CD4-positive, alpha-beta memory T cell (primary cell): ENCODE data around the gene TPSG1. TPM values are rescaled to one million over a fixed set of nuclear protein-coding genes. Genes with fewer than 3 reads are reported as not detected.
A peak's percentile ranks its signal among the peaks of the same experiment; 100 is the strongest.
"Not testable (repeated sequence)": the region's sequence is repeated elsewhere in the genome, so short reads cannot be mapped to it uniquely, and the experiment has no call there.

ENCODE experiments used
- CTCF ChIA-PET: fragments of 350-600 bp; sonication (Branson Sonifier 250); formaldehyde crosslinking; loops from one replicate; lab custom pipeline; 2021; ENCODE audit warnings: inconsistent platforms; ENCODE audit not compliant: partially characterized antibody; lab: Charles Lee
- POLR2A ChIA-PET: fragments of 350-600 bp; sonication (Branson Sonifier 250); formaldehyde crosslinking; loops from one replicate; lab custom pipeline; 2021; ENCODE audit not compliant: partially characterized antibody; lab: Charles Lee
- DNase-seq, 5 donors: peaks; one replicate each; pipeline versions ENCODE4 v3.0.0 to v3.0.0-alpha.2; 2020 to 2022; ENCODE audit warnings: mixed read lengths in 1 of 5
- H3K27ac ChIP-seq: one replicate; pipeline ENCODE4 v1.7.0; 2013; ENCODE audit warnings: low read depth, low read length
- H3K27me3 ChIP-seq: 2 replicates; pipeline ENCODE4 v1.7.0; 2013; ENCODE audit warnings: mild to moderate bottlenecking, low read length, moderate library complexity; ENCODE audit not compliant: insufficient read depth
- H3K36me3 ChIP-seq: 2 replicates; pipeline ENCODE4 v1.7.0; 2013; ENCODE audit warnings: mild to moderate bottlenecking, low read length, moderate library complexity; ENCODE audit not compliant: insufficient read depth
- H3K4me1 ChIP-seq: 2 replicates; pipeline ENCODE4 v1.7.0; 2013; ENCODE audit warnings: mild to moderate bottlenecking, low read length, moderate library complexity; ENCODE audit not compliant: insufficient read depth
- H3K4me3 ChIP-seq, 2 donors: one replicate each; pipeline ENCODE4 v1.7.0; 2013; ENCODE audit warnings: low read length in 2 of 2, mild to moderate bottlenecking in 1 of 2
- H3K9me3 ChIP-seq, 2 donors: one replicate each; pipeline ENCODE4 v1.7.0; 2013; ENCODE audit warnings: low read length in 2 of 2, control low read depth in 1 of 2; ENCODE audit not compliant: control insufficient read depth in 1 of 2
- H3K27ac Mint-ChIP-seq, 7 donors: one replicate each; pipeline ENCODE4 v1.8.0; 2020 to 2021; ENCODE audit warnings: mixed read lengths in 7 of 7, mild to moderate bottlenecking in 6 of 7, inconsistent platforms in 3 of 7, moderate library complexity in 3 of 7
- H3K27me3 Mint-ChIP-seq, 2 donors: one replicate each; pipeline ENCODE4 v1.8.0; 2020 to 2021; ENCODE audit warnings: mixed read lengths in 2 of 2
- H3K36me3 Mint-ChIP-seq, 2 donors: one replicate each; pipeline ENCODE4 v1.8.0; 2020 to 2021; ENCODE audit warnings: mixed read lengths in 2 of 2, inconsistent platforms in 1 of 2, mild to moderate bottlenecking in 1 of 2
- H3K4me1 Mint-ChIP-seq, 4 donors: one replicate each; pipeline ENCODE4 v1.8.0; 2020 to 2021; ENCODE audit warnings: mixed read lengths in 4 of 4, mild to moderate bottlenecking in 1 of 4
- H3K4me3 Mint-ChIP-seq, 8 donors: one replicate each; pipeline ENCODE4 v1.8.0; 2020 to 2021; ENCODE audit warnings: mixed read lengths in 8 of 8, mild to moderate bottlenecking in 7 of 8, moderate library complexity in 6 of 8, inconsistent platforms in 3 of 8
- H3K9me3 Mint-ChIP-seq, 8 donors: one replicate each; pipeline ENCODE4 v1.8.0; 2020 to 2021; ENCODE audit warnings: mixed read lengths in 8 of 8, mild to moderate bottlenecking in 5 of 8, inconsistent platforms in 3 of 8, moderate library complexity in 1 of 8
- intact Hi-C: fragments of 100-400 bp; cut with micrococcal nuclease; formaldehyde crosslinking; loops from one replicate; pipeline ENCODE4 v1.15.1; 2023
- polyA plus RNA-seq, 2 donors: library from polyadenylated mRNA; unstranded; fragments of 300-500 nt; fragmentation: Illumina TruSeq; gene quantifications; one replicate each; pipeline ENCODE4 v1.2.3, GENCODE V29; 2021
- total RNA-seq, 2 experiments: library from RNA; stranded (reverse); gene quantifications; one replicate each; pipeline ENCODE4 v1.2.3, GENCODE V29; 2021

The TPSG1 gene
- total and polyA plus RNA-seq, 4 experiments from 2014 or later, result not detected

DNA sequence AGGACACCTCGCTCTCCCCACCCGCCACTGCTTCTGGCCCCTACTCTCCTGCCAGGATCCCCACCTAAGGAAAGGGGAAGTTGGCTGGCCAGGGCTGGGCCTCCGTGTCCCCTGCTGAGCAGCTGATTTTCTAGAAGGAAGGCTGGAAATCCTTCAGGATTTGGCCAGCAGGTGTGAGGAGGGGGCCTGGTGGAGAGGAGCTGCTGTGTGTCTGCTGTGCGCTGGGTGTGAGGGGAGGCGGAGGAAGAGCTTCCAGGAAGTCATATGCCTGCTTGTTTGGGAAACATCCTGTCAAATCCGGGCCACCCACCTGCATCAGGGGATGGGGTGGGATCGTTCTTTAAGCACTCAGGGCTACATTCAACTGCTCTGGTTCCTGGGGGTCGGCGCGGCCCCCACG, 28.6 kb downstream of the TPSG1 start:
- no peaks in the 10 kb centered on the region for H3K36me3 Mint-ChIP-seq
- CTCF ChIA-PET, result no interaction called here

DNA sequence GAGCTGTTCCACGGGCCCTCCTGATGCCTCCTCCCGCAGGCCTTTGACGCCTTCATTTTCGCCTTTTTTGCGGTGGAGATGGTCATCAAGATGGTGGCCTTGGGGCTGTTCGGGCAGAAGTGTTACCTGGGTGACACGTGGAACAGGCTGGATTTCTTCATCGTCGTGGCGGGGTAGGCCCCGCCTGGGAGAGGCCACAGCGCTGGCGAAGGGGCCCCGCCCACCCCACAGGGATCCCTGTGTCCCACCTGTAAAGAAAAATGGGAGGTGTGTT, 29.7 kb downstream of the TPSG1 start:
- Histone ChIP-seq H3K27ac (no peak overlapping the region), H3K27me3 (no peaks in the 10 kb centered on the region), H3K9me3 (no peaks in the 10 kb centered on the region), H3K4me1 (no peaks in the 10 kb centered on the region), H3K4me3 (no peak overlapping the region), H3K36me3 (no peaks in the 10 kb centered on the region)
- intact Hi-C loops, result no loop called here
- H3K4me3 Mint-ChIP-seq, result no peak overlapping the region
- CTCF ChIA-PET, result no interaction called here
- DNase-seq, result no peak
- peaks cover 0 to 2% of the 10 kb centered on the region in 2 donors for H3K27me3 Mint-ChIP-seq
- H3K4me1 Mint-ChIP-seq, result peaks cover 0 to 3% (median 0%) of the 10 kb centered on the region in 4 donors
- no peaks in the 10 kb centered on the region for H3K9me3 Mint-ChIP-seq
- POLR2A ChIA-PET, result no interaction called here
- no peaks in the 10 kb centered on the region for H3K36me3 Mint-ChIP-seq
- no peak overlapping the region for H3K27ac Mint-ChIP-seq

More for the DNA sequence above, 28.6 kb downstream of the TPSG1 start:
- H3K4me3 Mint-ChIP-seq, result no peak overlapping the region
- H3K27ac ChIP-seq, result no peak overlapping the region
- no peak overlapping the region for H3K4me3 ChIP-seq
- intact Hi-C loops, result no loop called here
- H3K9me3 Mint-ChIP-seq, result no peaks in the 10 kb centered on the region
- no peaks in the 10 kb centered on the region for H3K4me1 ChIP-seq
- H3K9me3 ChIP-seq, result no peaks in the 10 kb centered on the region
- no peaks in the 10 kb centered on the region for H3K27me3 ChIP-seq
- no peak for DNase-seq
- no peak overlapping the region for H3K27ac Mint-ChIP-seq
- H3K36me3 ChIP-seq, result no peaks in the 10 kb centered on the region
- peaks cover 0 to 3% (median 0%) of the 10 kb centered on the region in 4 donors for H3K4me1 Mint-ChIP-seq
- H3K27me3 Mint-ChIP-seq, result peaks cover 0 to 2% of the 10 kb centered on the region in 2 donors
- POLR2A ChIA-PET, result no interaction called here

GRCh38 chr16:1194665-1195392, 30.2 kb downstream of the TPSG1 start:
- no peak overlapping the region for H3K27ac Mint-ChIP-seq
- no peaks in the 10 kb centered on the region for H3K27me3 ChIP-seq
- no peak overlapping the region for H3K4me3 Mint-ChIP-seq
- no peak overlapping the region for H3K4me3 ChIP-seq
- peak in 1 of 5 donors; percentile 19 for DNase-seq
- intact Hi-C loops, result no loop called here
- no peaks in the 10 kb centered on the region for H3K9me3 ChIP-seq
- CTCF ChIA-PET, result interaction anchor here (1.4 kb wide), 1 partner anchor 137 kb away, joined by 5 read pairs; no protein-coding TSS in a partner anchor
- H3K4me1 ChIP-seq, result no peaks in the 10 kb centered on the region
- H3K36me3 Mint-ChIP-seq, result no peaks in the 10 kb centered on the region
- H3K4me1 Mint-ChIP-seq, result peaks cover 0 to 3% (median 0%) of the 10 kb centered on the region in 4 donors
- peaks cover 0 to 2% of the 10 kb centered on the region in 2 donors for H3K27me3 Mint-ChIP-seq
- POLR2A ChIA-PET, result no interaction called here
- no peaks in the 10 kb centered on the region for H3K36me3 ChIP-seq
- H3K9me3 Mint-ChIP-seq, result no peaks in the 10 kb centered on the region
- no peak overlapping the region for H3K27ac ChIP-seq

DNA sequence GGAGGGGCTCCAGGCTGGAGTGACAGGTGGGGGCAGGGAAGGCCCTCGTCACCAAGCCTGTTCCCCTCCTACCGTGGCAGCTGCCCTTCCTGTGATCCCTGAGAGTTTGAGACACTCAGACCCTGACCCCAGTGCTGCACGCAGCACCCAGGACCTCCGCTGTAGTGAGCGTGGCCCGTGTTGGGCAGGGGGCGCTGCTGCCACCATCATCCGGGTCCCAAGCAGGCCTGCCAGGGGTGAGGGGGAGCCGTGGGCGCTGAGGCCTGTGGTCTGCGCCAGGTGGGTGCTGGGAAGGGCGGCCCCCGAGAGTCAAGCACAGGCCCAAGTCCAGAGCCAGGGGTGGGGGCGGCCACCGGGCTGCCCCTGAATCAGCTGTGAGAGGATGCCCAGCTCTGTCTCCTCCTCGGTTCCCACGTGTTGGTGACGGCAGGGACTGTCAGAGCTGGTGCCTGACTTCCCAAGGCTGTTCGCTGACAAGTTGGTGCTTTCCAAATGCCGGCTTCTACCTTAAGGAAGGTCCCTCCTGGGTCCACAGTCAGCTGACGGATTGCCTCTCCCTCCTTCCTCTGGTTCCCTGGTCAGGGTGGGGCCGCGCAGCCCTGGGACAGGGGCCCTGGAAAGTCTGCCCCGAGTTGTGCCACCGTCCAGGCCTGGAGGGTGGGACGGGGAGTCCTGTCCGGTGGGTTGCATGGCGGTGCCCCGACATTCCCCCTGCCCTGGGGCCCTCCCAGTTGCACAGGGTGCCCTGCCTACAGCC, 31.1 kb downstream of the TPSG1 start:
- H3K27ac Mint-ChIP-seq, result no peak overlapping the region
- Histone ChIP-seq H3K36me3 (no peaks in the 10 kb centered on the region), H3K27me3 (no peaks in the 10 kb centered on the region), H3K4me3 (no peak overlapping the region), H3K9me3 (no peaks in the 10 kb centered on the region), H3K27ac (no peak overlapping the region), H3K4me1 (no peaks in the 10 kb centered on the region)
- peaks cover 0 to 3% (median 0%) of the 10 kb centered on the region in 4 donors for H3K4me1 Mint-ChIP-seq
- no peaks in the 10 kb centered on the region for H3K9me3 Mint-ChIP-seq
- DNase-seq, result no peak
- ChIA-PET POLR2A (no interaction called here), CTCF (interaction anchor here (0.9 to 1.4 kb wide), 2 partner anchors 14 to 136 kb away, joined by 3 to 5 read pairs; no protein-coding TSS in a partner anchor)
- intact Hi-C loops, result no loop called here
- peaks cover 0 to 2% of the 10 kb centered on the region in 2 donors for H3K27me3 Mint-ChIP-seq
- no peak overlapping the region for H3K4me3 Mint-ChIP-seq
- H3K36me3 Mint-ChIP-seq, result no peaks in the 10 kb centered on the region

DNA sequence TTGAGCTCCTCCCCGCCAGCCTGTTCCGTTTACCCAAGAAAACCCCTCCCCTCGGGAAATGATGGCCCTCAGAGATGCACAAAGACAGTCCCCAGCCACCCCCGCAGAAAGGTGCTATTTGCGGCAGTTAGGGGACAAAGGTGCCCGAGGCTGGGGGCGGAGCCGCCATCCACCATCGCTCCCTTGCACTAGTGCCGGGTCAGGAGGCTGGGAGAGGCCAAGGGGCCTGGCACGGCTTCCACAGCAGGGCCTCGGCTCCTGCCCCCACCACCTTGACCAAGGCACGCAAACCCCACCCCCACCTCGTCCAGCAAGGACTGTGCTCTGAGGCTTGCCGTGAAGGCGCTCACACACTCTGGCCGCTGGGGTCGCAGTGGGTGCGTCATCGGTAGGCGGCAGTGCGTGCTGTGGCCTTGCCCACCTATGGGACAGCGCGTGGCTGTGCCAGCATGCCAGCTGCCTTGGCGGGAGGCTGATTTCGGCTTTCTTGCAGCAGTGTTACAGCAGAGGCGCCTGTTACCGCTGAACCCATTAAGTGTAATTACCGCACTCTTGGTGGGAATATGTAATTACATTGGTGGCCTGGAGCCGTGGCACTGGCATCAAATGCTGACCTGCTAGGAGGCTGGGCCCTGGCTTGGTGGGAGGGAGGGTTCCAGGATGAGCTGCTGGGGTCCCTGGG, 31.8 kb downstream of the TPSG1 start:
- CTCF ChIA-PET, result interaction anchor here (0.9 to 1.4 kb wide), 2 partner anchors 15 to 136 kb away, joined by 3 to 5 read pairs; no protein-coding TSS in a partner anchor
- intact Hi-C loops, result no loop called here

GRCh38 chr16:1192384-1193073, 32.5 kb downstream of the TPSG1 start:
- no peaks in the 10 kb centered on the region for H3K9me3 ChIP-seq
- intact Hi-C loops, result no loop called here
- ChIA-PET CTCF (no interaction called here), POLR2A (no interaction called here)
- Mint-ChIP-seq H3K36me3 (no peaks in the 10 kb centered on the region), H3K4me1 (peaks cover 0 to 3% (median 0%) of the 10 kb centered on the region in 4 donors), H3K9me3 (peaks cover 0 to 3% (median 0%) of the 10 kb centered on the region in 8 donors), H3K4me3 (no peak overlapping the region), H3K27ac (no peak overlapping the region), H3K27me3 (peaks cover 0 to 2% of the 10 kb centered on the region in 2 donors)
- H3K4me1 ChIP-seq, result no peaks in the 10 kb centered on the region
- no peak overlapping the region for H3K4me3 ChIP-seq
- no peaks in the 10 kb centered on the region for H3K36me3 ChIP-seq
- H3K27ac ChIP-seq, result no peak overlapping the region
- H3K27me3 ChIP-seq, result no peaks in the 10 kb centered on the region
- no peak for DNase-seq

More for the DNA sequence above, 31.8 kb downstream of the TPSG1 start:
- no peaks in the 10 kb centered on the region for H3K4me1 ChIP-seq
- POLR2A ChIA-PET, result no interaction called here
- H3K27me3 Mint-ChIP-seq, result peaks cover 0 to 2% of the 10 kb centered on the region in 2 donors
- no peaks in the 10 kb centered on the region for H3K36me3 Mint-ChIP-seq
- H3K9me3 ChIP-seq, result no peaks in the 10 kb centered on the region
- no peak overlapping the region for H3K4me3 Mint-ChIP-seq
- no peak overlapping the region for H3K27ac Mint-ChIP-seq
- H3K9me3 Mint-ChIP-seq, result no peaks in the 10 kb centered on the region
- no peak overlapping the region for H3K4me3 ChIP-seq
- no peak for DNase-seq
- H3K27me3 ChIP-seq, result no peaks in the 10 kb centered on the region
- H3K4me1 Mint-ChIP-seq, result peaks cover 0 to 3% (median 0%) of the 10 kb centered on the region in 4 donors
- no peak overlapping the region for H3K27ac ChIP-seq
- no peaks in the 10 kb centered on the region for H3K36me3 ChIP-seq

- H3K27me3 Mint-ChIP-seq, H3K4me3 ChIP-seq, POLR2A ChIA-PET: not testable (repeated sequence)
Observed at GRCh38 chr16:1190789-1191188, 34.3 kb downstream of the TPSG1 start.

More at GRCh38 chr16:1190789-1191188, 34.3 kb downstream of the TPSG1 start:
- H3K27me3 ChIP-seq, H3K27ac Mint-ChIP-seq, intact Hi-C loops, H3K36me3 ChIP-seq, H3K36me3 Mint-ChIP-seq, H3K4me1 Mint-ChIP-seq, H3K9me3 Mint-ChIP-seq, H3K9me3 ChIP-seq, H3K27ac ChIP-seq, DNase-seq, H3K4me3 Mint-ChIP-seq, CTCF ChIA-PET, H3K4me1 ChIP-seq: not testable (repeated sequence)
